EL (cell line): Measurements from ENCODE around the gene ZNF682.
"Not testable (repeated sequence)": the region's sequence is repeated elsewhere in the genome, so short reads cannot be mapped to it uniquely, and the experiment has no call there.

Source experiments
- DNase-seq: peaks from one replicate; pipeline ENCODE4 v3.0.0-alpha.2; 2016

ZNF682 gene

DNA sequence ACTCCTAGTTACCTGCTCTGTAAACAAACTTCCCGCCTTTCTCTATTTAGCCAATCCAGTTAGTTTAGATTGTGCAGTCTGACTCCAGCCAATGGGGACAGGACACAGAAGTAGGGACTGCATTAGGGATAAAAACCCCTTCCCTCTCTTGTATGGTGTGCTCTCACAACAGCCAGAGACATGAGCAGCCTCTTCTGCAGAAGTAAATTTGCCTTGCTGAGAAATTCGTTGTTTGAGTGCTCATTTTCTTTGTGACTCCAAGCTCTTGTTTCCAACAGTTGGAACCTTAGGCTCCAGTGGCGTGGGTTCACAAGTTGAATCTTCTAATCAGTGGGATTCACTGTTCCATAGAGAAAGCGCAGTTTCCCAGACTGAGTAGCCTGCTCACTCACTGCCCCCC, 72.4 kb downstream of the ZNF682 start:
- DNase-seq: no peak

GRCh38 chr19:19966126-19966525, 73.2 kb downstream of the ZNF682 start:
- not testable (repeated sequence) for DNase-seq

DNA sequence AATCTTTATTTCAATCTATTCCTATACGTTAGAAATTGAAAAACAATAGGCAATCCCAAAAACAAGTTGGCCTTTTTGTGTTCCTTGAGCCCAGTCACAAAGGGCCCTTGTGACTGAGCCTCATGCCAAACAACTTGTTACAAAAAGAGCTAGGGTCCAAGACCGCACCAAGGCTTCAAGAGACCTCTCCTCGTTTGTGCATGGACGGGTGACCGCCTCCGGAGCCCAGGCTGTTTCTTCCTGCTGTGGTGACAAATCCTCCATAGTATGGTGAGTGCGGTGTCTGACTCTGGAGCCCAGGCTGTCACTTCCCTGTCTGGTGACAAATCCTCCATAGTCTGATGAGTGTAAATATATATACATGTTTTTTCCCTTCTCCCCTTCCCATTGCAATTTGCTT, 74.9 kb downstream of the ZNF682 start:
- DNase-seq: no peak

DNA sequence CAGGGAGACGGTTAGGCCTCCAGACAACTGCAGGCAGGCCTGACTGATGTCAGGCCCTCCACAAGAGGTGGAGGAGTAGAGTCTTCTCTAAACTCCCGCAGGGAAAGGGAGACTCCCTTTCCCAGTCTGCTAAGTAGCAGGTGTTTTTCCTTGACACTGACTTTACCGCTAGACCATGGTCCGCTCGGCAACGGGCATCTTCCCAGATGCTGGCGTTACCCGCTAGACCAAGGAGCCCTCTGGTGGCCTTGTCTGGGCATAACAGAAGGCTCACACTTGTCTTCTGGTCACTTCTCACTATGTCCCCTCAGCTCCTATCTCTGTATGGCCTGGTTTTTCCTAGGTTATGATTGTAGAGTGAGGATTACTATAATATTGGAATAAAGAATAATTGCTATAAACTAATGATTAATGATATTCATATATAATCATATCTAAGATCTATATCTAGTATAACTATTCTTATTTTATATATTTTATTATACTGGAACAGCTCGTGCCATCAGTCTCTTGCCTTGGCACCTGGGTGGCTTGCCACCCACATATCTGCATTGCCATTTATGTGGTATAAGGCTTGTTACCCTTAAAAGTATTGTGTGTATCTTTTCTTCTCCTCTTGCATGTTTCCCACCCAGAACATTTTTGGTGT, 80.0 kb downstream of the ZNF682 start:
- peak; percentile 59 for DNase-seq

- DNase-seq: not testable (repeated sequence)
These were observed 81.5 kb downstream of the ZNF682 start for GRCh38 chr19:19957766-19958165.

- no peak for DNase-seq
These were observed 82.8 kb downstream of the ZNF682 start for GRCh38 chr19:19956434-19957075.

- DNase-seq: no peak
These were observed 84.1 kb downstream of the ZNF682 start for GRCh38 chr19:19955208-19955607.
